HEK293 (cell line): ENCODE data around the gene CCKAR.

Source experiments
- CTCF ChIA-PET: fragments of 350-600 bp; formaldehyde crosslinking; extraction: SDS; loops from one replicate; lab custom pipeline; 2021; ENCODE audit warnings: antibody characterized with exemption; lab: Yijun Ruan, JAX
- POLR2A ChIA-PET: fragments of 300-600 bp; formaldehyde crosslinking; extraction: SDS; loops from one replicate; lab custom pipeline; 2020; ENCODE audit warnings: antibody characterized with exemption, inconsistent platforms; lab: Yijun Ruan, JAX
- H3K27ac ChIP-seq: fragments of 200-500 bp; sonication (Bioruptor generic); 2 replicates; pipeline ENCODE4 v1.5.1; 2014; ENCODE audit warnings: low read depth, low read length, control low read depth, inconsistent platforms; ENCODE audit errors: extremely low read depth
- H3K36me3 ChIP-seq, 2 experiments: fragments of 200-500 bp in 1 of 2; sonication (Bioruptor generic) in 1 of 2; 1 replicate in 1 of 2; 2 replicates in 1 of 2; pipeline ENCODE4 v1.5.1; 2014 to 2017; ENCODE audit warnings: inconsistent platforms in 2 of 2, low read length in 2 of 2; ENCODE audit not compliant: control insufficient read depth in 2 of 2, insufficient read depth in 1 of 2
- H3K4me1 ChIP-seq: fragments of 200-500 bp; sonication (Bioruptor generic); 2 replicates; pipeline ENCODE4 v1.5.1; 2014; ENCODE audit warnings: mild to moderate bottlenecking, low read length, inconsistent platforms; ENCODE audit not compliant: control insufficient read depth, insufficient read depth
- H3K4me3 ChIP-seq: 2 replicates; pipeline ENCODE4 v1.5.1; 2011; ENCODE audit warnings: low read depth, mild to moderate bottlenecking, control low read depth, low read length, moderate library complexity
- H3K9me3 ChIP-seq: fragments of 200-500 bp; sonication (Bioruptor generic); 2 replicates; pipeline ENCODE4 v1.5.1; 2014; ENCODE audit warnings: low read depth, low read length, inconsistent platforms; ENCODE audit not compliant: control insufficient read depth, insufficient read depth
- GLI2 ChIP-seq: fragments of 450-650 bp; formaldehyde crosslinking; IDR thresholded peaks from 2 replicates; pipeline ENCODE4; 2017; ENCODE audit warnings: missing biosample characterization, missing genetic modification characterization, low read depth, borderline replicate concordance
- GLI4 ChIP-seq: fragments of 450-650 bp; formaldehyde crosslinking; IDR thresholded peaks from 2 replicates; pipeline ENCODE4 v1.5.1; 2016; ENCODE audit warnings: missing biosample characterization, missing genetic modification characterization
- GLIS1 ChIP-seq: fragments of 450-650 bp; formaldehyde crosslinking; IDR thresholded peaks from 2 replicates; pipeline ENCODE4 v1.5.1; 2016; ENCODE audit warnings: missing biosample characterization, missing genetic modification characterization
- GLIS2 ChIP-seq: fragments of 450-650 bp; formaldehyde crosslinking; IDR thresholded peaks from 2 replicates; pipeline ENCODE4 v1.5.1; 2016; ENCODE audit warnings: missing biosample characterization, missing genetic modification characterization
- KLF10 ChIP-seq: fragments of 450-650 bp; IDR thresholded peaks from 2 replicates; pipeline ENCODE4 v1.5.1; 2018; ENCODE audit warnings: missing biosample characterization, mild to moderate bottlenecking, missing genetic modification characterization
- KLF8 ChIP-seq: fragments of 450-650 bp; formaldehyde crosslinking; IDR thresholded peaks from 2 replicates; pipeline ENCODE4 v1.5.1; 2016; ENCODE audit warnings: missing biosample characterization, missing genetic modification characterization
- PRDM4 ChIP-seq: fragments of 450-650 bp; formaldehyde crosslinking; IDR thresholded peaks from 2 replicates; pipeline ENCODE4 v1.5.1; 2017; ENCODE audit warnings: missing biosample characterization, missing genetic modification characterization
- TRIM28 ChIP-seq: IDR thresholded peaks from 2 replicates; pipeline ENCODE4 v1.6.1; 2011; ENCODE audit warnings: low read length, control low read depth, borderline replicate concordance
- ZBTB10 ChIP-seq: fragments of 450-650 bp; formaldehyde crosslinking; IDR thresholded peaks from 2 replicates; pipeline ENCODE4 v1.5.1; 2016; ENCODE audit warnings: missing biosample characterization, missing genetic modification characterization
- ZFP69B ChIP-seq: fragments of 450-650 bp; formaldehyde crosslinking; IDR thresholded peaks from 2 replicates; pipeline ENCODE4 v1.5.1; 2016; ENCODE audit warnings: missing biosample characterization, missing genetic modification characterization
- ZNF16 ChIP-seq: fragments of 450-650 bp; formaldehyde crosslinking; IDR thresholded peaks from 2 replicates; pipeline ENCODE4 v1.5.1; 2016; ENCODE audit warnings: low read depth, missing biosample characterization, missing genetic modification characterization
- ZNF175 ChIP-seq: fragments of 450-650 bp; formaldehyde crosslinking; IDR thresholded peaks from 2 replicates; pipeline ENCODE4 v1.5.1; 2016; ENCODE audit warnings: missing biosample characterization, missing genetic modification characterization
- ZNF488 ChIP-seq: fragments of 450-650 bp; formaldehyde crosslinking; IDR thresholded peaks from 2 replicates; pipeline ENCODE4 v1.5.1; 2016; ENCODE audit warnings: missing biosample characterization, missing genetic modification characterization
- ZNF548 ChIP-seq: fragments of 450-650 bp; formaldehyde crosslinking; IDR thresholded peaks from 2 replicates; pipeline ENCODE4 v1.5.1; 2016; ENCODE audit warnings: missing biosample characterization, missing genetic modification characterization
- ZSCAN23 ChIP-seq: fragments of 450-650 bp; formaldehyde crosslinking; IDR thresholded peaks from 2 replicates; pipeline ENCODE4 v1.5.1; 2016; ENCODE audit warnings: missing biosample characterization, missing genetic modification characterization
- ZXDB ChIP-seq: fragments of 450-650 bp; formaldehyde crosslinking; IDR thresholded peaks from 2 replicates; pipeline ENCODE4 v1.5.1; 2016; ENCODE audit warnings: missing biosample characterization, missing genetic modification characterization

Gene CCKAR

GRCh38 chr4:26525136-26525770 lies 35.0 kb upstream of the CCKAR start:
- ChIA-PET POLR2A (no interaction called here), CTCF (interaction anchor here (0.7 kb wide), 1 partner anchor 35 kb away, joined by 3 read pairs; the partner anchor contains the start of gene CCKAR)
- Histone ChIP-seq H3K9me3 (no peaks in the 10 kb centered on the region), H3K4me1 (no peaks in the 10 kb centered on the region; the same call in 1 of the 2 replicates), H3K36me3 (no peaks in the 10 kb centered on the region), H3K27ac (no peak overlapping the region), H3K4me3 (no peak overlapping the region)
- no peak for TF ChIP-seq KLF10 (tag by site-specific recombination)
- TF ChIP-seq GLI2 (tag by site-specific recombination), result no peak
- no peak for TF ChIP-seq ZBTB10 (tag by site-specific recombination)
- no peak for TF ChIP-seq ZSCAN23

- H3K4me1 ChIP-seq, result no peaks in the 10 kb centered on the region; the same call in 1 of the 2 replicates
- H3K9me3 ChIP-seq, result no peaks in the 10 kb centered on the region
- H3K27ac ChIP-seq, result no peak overlapping the region
- no peak overlapping the region for H3K4me3 ChIP-seq
- TF ChIP-seq ZFP69B (tag by site-specific recombination) (no peak), TRIM28 (no peak), KLF8 (tag by site-specific recombination) (no peak), PRDM4 (tag by site-specific recombination) (no peak), GLIS1 (tag by site-specific recombination) (no peak), ZNF175 (tag by site-specific recombination) (no peak), ZNF488 (no peak), GLIS2 (no peak), ZNF16 (no peak), ZNF548 (tag by site-specific recombination) (no peak)
- ChIA-PET POLR2A (no interaction called here), CTCF (interaction anchor here (0.6 kb wide), 1 partner anchor 60 kb away, joined by 3 read pairs; no protein-coding TSS in a partner anchor)
- no peaks in the 10 kb centered on the region for H3K36me3 ChIP-seq
Observed at GRCh38 chr4:26524011-26524410, 33.7 kb upstream of the CCKAR start.

- H3K36me3 ChIP-seq, result no peaks in the 10 kb centered on the region
- CTCF ChIA-PET, result no interaction called here
- TF ChIP-seq GLI4 (tag by site-specific recombination), result no peak
- TF ChIP-seq ZXDB, result no peak
- H3K9me3 ChIP-seq, result no peaks in the 10 kb centered on the region
- no peak overlapping the region for H3K27ac ChIP-seq
- POLR2A ChIA-PET, result no interaction called here
- H3K4me3 ChIP-seq, result no peak overlapping the region
- no peaks in the 10 kb centered on the region; the same call in 1 of the 2 replicates for H3K4me1 ChIP-seq
Observed at GRCh38 chr4:26522478-26522877, 32.2 kb upstream of the CCKAR start.
